Measurements from ENCODE around the gene RSRP1. TPM values are rescaled to one million over a fixed set of nuclear protein-coding genes. Genes with fewer than 3 reads are reported as not detected.

Gene RSRP1
- total RNA-seq, 4 donors from 2014 or later: 31.4 to 99.8 (median 51.0) TPM

GRCh38 chr1:25198663-25199252 lies 48.5 kb downstream of the RSRP1 start:
- intact Hi-C loops (cut with DNase I): no loop called here
- 47 to 55% methylated on average over 17 to 18 of the region's 20 CpGs for WGBS, 2 donors
- no peaks in the 10 kb centered on the region for H3K36me3 ChIP-seq
- TF ChIP-seq POLR2A (IDR thresholded peaks at IDR 0.05) (no peak), CTCF (IDR thresholded peaks at IDR 0.05) (no peak)
- peaks cover 5 to 45% (median 15%) of the 10 kb centered on the region in 3 donors for H3K4me1 ChIP-seq
- H3K9me3 ChIP-seq: no peaks in the 10 kb centered on the region
- no peaks in the 10 kb centered on the region for H3K27me3 ChIP-seq
- no peak overlapping the region for H3K4me3 ChIP-seq
- H3K27ac ChIP-seq: peak overlapping the region in 1 of 4 donors; percentile 47
- DNase-seq: no peak

DNA sequence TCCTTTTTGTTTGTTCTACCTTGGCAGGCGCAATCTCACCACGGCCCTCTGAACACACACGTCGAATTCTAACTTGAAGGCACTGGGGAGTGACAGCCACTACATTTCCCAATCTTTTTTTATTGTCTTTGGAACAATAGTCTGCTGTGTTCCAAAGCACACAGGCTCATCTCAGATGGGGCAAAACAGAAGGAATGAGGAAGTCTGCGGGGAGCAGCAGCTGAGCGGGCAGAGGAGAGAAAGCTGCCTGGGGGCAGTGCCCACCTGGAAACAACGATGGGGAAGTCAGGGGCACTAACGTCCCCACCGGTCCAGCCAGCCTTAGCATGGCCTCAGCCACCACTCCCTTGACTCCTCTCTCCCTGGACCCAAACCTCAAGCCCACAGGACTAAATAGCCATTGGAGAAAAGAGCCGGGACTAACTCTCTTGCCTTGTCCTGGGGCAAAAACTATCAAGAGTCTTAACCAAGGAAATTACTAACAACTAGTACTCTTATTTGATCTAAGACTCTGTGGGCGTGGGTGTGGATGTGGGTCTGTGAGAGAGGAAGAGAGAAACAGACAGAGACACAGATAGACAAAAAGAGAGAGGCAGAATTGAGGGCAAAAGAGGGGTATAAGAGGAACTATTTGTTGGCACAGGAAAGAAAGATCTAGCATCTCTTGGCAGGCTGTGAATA lies 49.1 kb downstream of the RSRP1 start:
- Histone ChIP-seq H3K4me1 (peaks cover 5 to 45% (median 15%) of the 10 kb centered on the region in 3 donors), H3K9me3 (no peaks in the 10 kb centered on the region), H3K27ac (peak overlapping the region in 1 of 4 donors; percentile 47), H3K27me3 (peaks cover 0 to 1% (median 0%) of the 10 kb centered on the region in 4 donors), H3K36me3 (no peaks in the 10 kb centered on the region), H3K4me3 (no peak overlapping the region)
- DNase-seq: no peak
- TF ChIP-seq POLR2A (IDR thresholded peaks at IDR 0.05): no peak
- TF ChIP-seq CTCF (IDR thresholded peaks at IDR 0.05): no peak
- intact Hi-C loops (cut with DNase I): no loop called here
- WGBS, 2 donors: 27 to 62% methylated on average over 11 of the region's 11 CpGs

GRCh38 chr1:25197235-25197975 lies 49.8 kb downstream of the RSRP1 start:
- no peak for DNase-seq
- no peak for TF ChIP-seq POLR2A (IDR thresholded peaks at IDR 0.05)
- no peak for TF ChIP-seq CTCF (IDR thresholded peaks at IDR 0.05)
- 87 to 88% methylated on average over 13 to 18 of the region's 20 CpGs for WGBS, 2 donors
- Histone ChIP-seq H3K27me3 (peaks cover 0 to 8% (median 0%) of the 10 kb centered on the region in 4 donors), H3K4me3 (no peak overlapping the region), H3K4me1 (peaks cover 5 to 45% (median 15%) of the 10 kb centered on the region in 3 donors), H3K27ac (peak overlapping the region in 1 of 4 donors; percentile 69), H3K9me3 (no peaks in the 10 kb centered on the region), H3K36me3 (no peaks in the 10 kb centered on the region)
- intact Hi-C loops (cut with DNase I): no loop called here

GRCh38 chr1:25196830-25197229 lies 50.4 kb downstream of the RSRP1 start:
- Histone ChIP-seq H3K9me3 (no peaks in the 10 kb centered on the region), H3K27me3 (peaks cover 0 to 12% (median 0%) of the 10 kb centered on the region in 4 donors), H3K4me1 (peaks cover 5 to 45% (median 15%) of the 10 kb centered on the region in 3 donors), H3K27ac (peak overlapping the region in 1 of 4 donors; percentile 69), H3K36me3 (no peaks in the 10 kb centered on the region), H3K4me3 (no peak overlapping the region)
- DNase-seq: no peak
- WGBS, 2 donors: 90 to 93% methylated on average over 4 to 7 of the region's 7 CpGs
- no peak for TF ChIP-seq POLR2A (IDR thresholded peaks at IDR 0.05)
- no peak for TF ChIP-seq CTCF (IDR thresholded peaks at IDR 0.05)
- intact Hi-C loops (cut with DNase I): no loop called here

DNA sequence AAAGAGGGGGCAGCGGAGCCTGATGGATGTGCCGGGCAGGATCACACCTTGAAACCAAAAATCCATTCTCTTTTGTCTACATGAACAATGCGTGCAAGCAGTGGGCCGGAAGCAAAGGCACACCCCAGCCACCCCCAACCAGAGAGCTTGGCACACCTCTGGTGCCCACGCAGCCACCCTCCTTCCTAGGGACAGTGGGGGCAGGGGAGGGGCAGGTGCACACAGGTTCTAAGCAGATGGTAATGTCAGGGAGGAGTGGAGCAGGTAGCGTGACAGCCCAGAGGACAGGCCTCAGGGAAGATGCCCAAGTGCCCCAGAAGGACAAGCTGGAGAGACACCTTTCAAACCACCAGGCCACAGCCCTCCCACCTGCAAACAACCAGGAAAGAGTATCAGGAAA lies 51.4 kb downstream of the RSRP1 start:
- 56 to 61% methylated on average over 5 to 6 of the region's 6 CpGs for WGBS, 2 donors
- Histone ChIP-seq H3K27ac (no peak overlapping the region), H3K4me1 (peaks cover 5 to 45% (median 15%) of the 10 kb centered on the region in 3 donors), H3K36me3 (no peaks in the 10 kb centered on the region), H3K4me3 (no peak overlapping the region), H3K9me3 (no peaks in the 10 kb centered on the region), H3K27me3 (peaks cover 0 to 12% (median 0%) of the 10 kb centered on the region in 4 donors)
- intact Hi-C loops (cut with DNase I): no loop called here
- no peak for TF ChIP-seq POLR2A (IDR thresholded peaks at IDR 0.05)
- TF ChIP-seq CTCF (IDR thresholded peaks at IDR 0.05): no peak
- DNase-seq: no peak

All from esophagus squamous epithelium (tissue), 5 donors.